ENCODE data around the gene RAD51D. TPM values are rescaled to one million over a fixed set of nuclear protein-coding genes. Genes with fewer than 3 reads are reported as not detected.

RAD51D gene
- polyA plus RNA-seq, 2 of the 4 experiments (the other 2 are of a cell fraction), result 18.4 to 23.8 TPM

GRCh38 chr17:35129154-35129972 is 9.7 kb upstream of the RAD51D start:
- 88% methylated on average over 11 of the region's 11 CpGs for WGBS (ENCODE audit: missing lambda C conversion rate)
- CTCF ChIA-PET, result interaction anchor here (0.9 to 7.1 kb wide), 7 partner anchors 10 to 133 kb away, joined by 3 to 69 read pairs (median 8); partner anchors contain the start of genes NLE1 and RAD51D

GRCh38 chr17:35127751-35128514 is 8.3 kb upstream of the RAD51D start:
- H3K9me3 ChIP-seq, result no peaks in the 10 kb centered on the region
- H3K4me3 ChIP-seq, result no peak overlapping the region
- FAIRE-seq (peak; percentile 59), ATAC-seq (no peak; a peak in 2 of 6 replicates), DNase-seq (ENCODE audit: low read depth in 1 of 2, low spot score in 1 of 2) (no peak)
- 91% methylated on average over 11 of the region's 11 CpGs for WGBS (ENCODE audit: missing lambda C conversion rate)
- H3K4me2 ChIP-seq, result no peak overlapping the region
- POLR2A ChIA-PET, result interaction anchor here (1.4 kb wide), 1 partner anchor 115 kb away, joined by 3 read pairs; the partner anchor contains the start of gene SLFN5
- TF ChIP-seq ZC3H11A (IDR thresholded peaks at IDR 0.05) (0 out of 2 replicates have a peak, but pooled peaks have one; percentile 5), GATA3 (IDR thresholded peaks at IDR 0.05; ENCODE audit: borderline replicate concordance) (no peak), ESRRA (IDR thresholded peaks at IDR 0.05; ENCODE audit: borderline replicate concordance, low read length) (no peak)
- no peaks in the 10 kb centered on the region for H3K4me1 ChIP-seq
- CTCF ChIA-PET, result interaction anchor here (1.3 to 7.1 kb wide), 8 partner anchors 9 to 708 kb away, joined by 3 to 69 read pairs (median 6); partner anchors contain the start of genes NLE1 and RAD51D
- no peak overlapping the region for H3K27ac ChIP-seq

More at GRCh38 chr17:35129154-35129972, 9.7 kb upstream of the RAD51D start:
- Histone ChIP-seq H3K9me3 (no peaks in the 10 kb centered on the region), H3K4me1 (no peaks in the 10 kb centered on the region), H3K27ac (no peak overlapping the region), H3K4me2 (no peak overlapping the region), H3K4me3 (no peak overlapping the region)
- DNase-seq (ENCODE audit: low read depth in 1 of 2, low spot score in 1 of 2), result no peak
- POLR2A ChIA-PET, result no interaction called here
- peak in 1 of 2 experiments; percentile 12; a peak in 2 of 6 replicates for ATAC-seq
- FAIRE-seq, result no peak
- TF ChIP-seq ZFP36 (IDR thresholded peaks at IDR 0.05; ENCODE audit: borderline replicate concordance, partially characterized antibody) (no peak), FOSB (CRISPR knock-in tag; IDR thresholded peaks at IDR 0.05) (no peak), EHF (CRISPR knock-in tag; IDR thresholded peaks at IDR 0.05) (no peak), MAX (IDR thresholded peaks at IDR 0.05) (no peak), RNF2 (IDR thresholded peaks at IDR 0.05; ENCODE audit: borderline replicate concordance, low read depth) (no peak), HOXA7 (CRISPR knock-in tag; IDR thresholded peaks at IDR 0.05) (no peak), CBX2 (IDR thresholded peaks at IDR 0.05; ENCODE audit: borderline replicate concordance, low read depth) (no peak)

- Histone ChIP-seq H3K4me2 (no peak within 1 kb of the TSS), H3K4me3 (no peak within 1 kb of the TSS), H3K27ac (no peak within 1 kb of the TSS), H3K9me3 (no peaks in the 10 kb centered on the region), H3K4me1 (peaks cover 23% of the 10 kb centered on the region)
- FAIRE-seq (no peak), DNase-seq (ENCODE audit: low read depth in 1 of 2, low spot score in 1 of 2) (no peak), ATAC-seq (no peak)
- WGBS (ENCODE audit: missing lambda C conversion rate), result 95% methylated on average over 3 of the region's 3 CpGs
- CTCF ChIA-PET, result interaction anchor here (1.3 to 13.1 kb wide), 11 partner anchors 9 to 703 kb away, joined by 3 to 297 read pairs (median 33); partner anchors contain the start of gene NLE1
- no peak for TF ChIP-seq PBX3 (IDR thresholded peaks at IDR 0.05)
- TF ChIP-seq HOXA7 (CRISPR knock-in tag; IDR thresholded peaks at IDR 0.05), result no peak
- no peak for TF ChIP-seq CHD2 (IDR thresholded peaks at IDR 0.05; ENCODE audit: low read length, partially characterized antibody)
- no peak for TF ChIP-seq E2F6 (IDR thresholded peaks at IDR 0.05; ENCODE audit: borderline replicate concordance, low read depth)
- no peak for TF ChIP-seq FOSB (CRISPR knock-in tag; IDR thresholded peaks at IDR 0.05)
- TF ChIP-seq ELK1 (IDR thresholded peaks at IDR 0.05; ENCODE audit: low read depth, low read length), result no peak
- TF ChIP-seq BCL3 (IDR thresholded peaks at IDR 0.05), result no peak
- no peak for TF ChIP-seq MAX (IDR thresholded peaks at IDR 0.05)
- TF ChIP-seq HOXB5 (CRISPR knock-in tag; IDR thresholded peaks at IDR 0.05), result no peak
- no peak for TF ChIP-seq SMC3 (IDR thresholded peaks at IDR 0.05)
- TF ChIP-seq BHLHE40 (IDR thresholded peaks at IDR 0.05; ENCODE audit: low read depth, low read length), result no peak
- TF ChIP-seq EHMT2 (IDR thresholded peaks at IDR 0.05; ENCODE audit: low read depth), result no peak
- no peak for TF ChIP-seq CBX2 (IDR thresholded peaks at IDR 0.05; ENCODE audit: borderline replicate concordance, low read depth)
- TF ChIP-seq RNF2 (IDR thresholded peaks at IDR 0.05; ENCODE audit: borderline replicate concordance, low read depth), result no peak
- no peak for TF ChIP-seq KDM5A (IDR thresholded peaks at IDR 0.05)
- no peak for TF ChIP-seq MAZ (IDR thresholded peaks at IDR 0.05; ENCODE audit: borderline replicate concordance, low read depth, low read length)
- TF ChIP-seq NFE2L2 (conservative IDR thresholded peaks at IDR 0.05; ENCODE audit: low read length), result no peak
- no peak for TF ChIP-seq ZSCAN20 (CRISPR knock-in tag; IDR thresholded peaks at IDR 0.05)
- POLR2A ChIA-PET, result interaction anchor here (0.6 kb wide), 1 partner anchor 31 kb away, joined by 3 read pairs; no protein-coding TSS in a partner anchor
Measured at GRCh38 chr17:35121315-35121714, 1.7 kb upstream of the RAD51D start, which contains the start of gene FNDC8. Gene FNDC8 (plus strand): TSS chr17:35121615. CDS start chr17:35121694, 79 bp downstream.
